Measurements from ENCODE around the gene HOOK1.

Gene HOOK1

GRCh38 chr1:59814901-59815825 lies at the start of gene HOOK1:
Gene HOOK1 (plus strand): TSS chr1:59814949. CDS start chr1:59815118, 169 bp downstream.
- no peak for DNase-seq

- no peak for DNase-seq
These were observed 49.6 kb upstream of the HOOK1 start for GRCh38 chr1:59765011-59765730.

- no peak for DNase-seq
These were observed 48.4 kb upstream of the HOOK1 start for GRCh38 chr1:59766227-59766855.

GRCh38 chr1:59767119-59767518 lies 47.6 kb upstream of the HOOK1 start:
- no peak for DNase-seq

GRCh38 chr1:59768792-59769735 lies 45.7 kb upstream of the HOOK1 start:
- no peak for DNase-seq

- no peak for DNase-seq
These were observed 45.0 kb upstream of the HOOK1 start for GRCh38 chr1:59769736-59770095.

GRCh38 chr1:59771361-59771760 lies 43.4 kb upstream of the HOOK1 start:
- DNase-seq: no peak

- no peak for DNase-seq
These were observed 39.3 kb upstream of the HOOK1 start for GRCh38 chr1:59775480-59775879.

GRCh38 chr1:59776960-59777852 lies 37.5 kb upstream of the HOOK1 start:
- no peak for DNase-seq

GRCh38 chr1:59779949-59780348 lies 34.8 kb upstream of the HOOK1 start:
- DNase-seq: no peak

- no peak for DNase-seq
These were observed 25.9 kb upstream of the HOOK1 start for GRCh38 chr1:59788825-59789224.

GRCh38 chr1:59798600-59798999 lies 16.1 kb upstream of the HOOK1 start:
- no peak for DNase-seq

- DNase-seq: no peak
These were observed 11.2 kb upstream of the HOOK1 start for GRCh38 chr1:59803458-59804038.

- no peak for DNase-seq
These were observed 10.4 kb upstream of the HOOK1 start for GRCh38 chr1:59804301-59804700.

- no peak for DNase-seq
These were observed 9.2 kb upstream of the HOOK1 start for GRCh38 chr1:59805554-59805953.

GRCh38 chr1:59814180-59814900 lies 409 bp upstream of the HOOK1 start:
- DNase-seq: peak; percentile 56

- DNase-seq: no peak
These were observed 1.1 kb downstream of the HOOK1 start for GRCh38 chr1:59815892-59816291.

- DNase-seq: no peak
These were observed 1.6 kb downstream of the HOOK1 start for GRCh38 chr1:59816318-59816878.

- no peak for DNase-seq
These were observed 5.1 kb downstream of the HOOK1 start for GRCh38 chr1:59819566-59820438.

Data from 8988T (cell line).